HepG2 (cell line): ENCODE results near the gene SLC6A12.

Experiments
- MAZ ChIP-seq, 2 experiments: sonication (generic) in 1 of 2; formaldehyde crosslinking in 1 of 2; IDR thresholded peaks; 2 replicates each; pipeline versions ENCODE4 v1.5.0 to v1.6.1; 2012 to 2020; ENCODE audit warnings: low read depth in 2 of 2, mild to moderate bottlenecking in 2 of 2, borderline replicate concordance in 1 of 2, improper control_type of control experiment in 1 of 2, low read length in 1 of 2, missing genetic modification reagents in 1 of 2, moderate library complexity in 1 of 2
- TOE1 ChIP-seq: sonication (generic); formaldehyde crosslinking; IDR thresholded peaks from 2 replicates; pipeline ENCODE4 v1.4.0; 2020; ENCODE audit warnings: mild to moderate bottlenecking, missing genetic modification reagents
- TF ChIP-seq, protein P1 (sequence below): sonication (generic); formaldehyde crosslinking; IDR thresholded peaks from 2 replicates; pipeline ENCODE4 v1.5.1; 2020; ENCODE audit warnings: mild to moderate bottlenecking, missing genetic modification reagents, borderline replicate concordance

DNA sequence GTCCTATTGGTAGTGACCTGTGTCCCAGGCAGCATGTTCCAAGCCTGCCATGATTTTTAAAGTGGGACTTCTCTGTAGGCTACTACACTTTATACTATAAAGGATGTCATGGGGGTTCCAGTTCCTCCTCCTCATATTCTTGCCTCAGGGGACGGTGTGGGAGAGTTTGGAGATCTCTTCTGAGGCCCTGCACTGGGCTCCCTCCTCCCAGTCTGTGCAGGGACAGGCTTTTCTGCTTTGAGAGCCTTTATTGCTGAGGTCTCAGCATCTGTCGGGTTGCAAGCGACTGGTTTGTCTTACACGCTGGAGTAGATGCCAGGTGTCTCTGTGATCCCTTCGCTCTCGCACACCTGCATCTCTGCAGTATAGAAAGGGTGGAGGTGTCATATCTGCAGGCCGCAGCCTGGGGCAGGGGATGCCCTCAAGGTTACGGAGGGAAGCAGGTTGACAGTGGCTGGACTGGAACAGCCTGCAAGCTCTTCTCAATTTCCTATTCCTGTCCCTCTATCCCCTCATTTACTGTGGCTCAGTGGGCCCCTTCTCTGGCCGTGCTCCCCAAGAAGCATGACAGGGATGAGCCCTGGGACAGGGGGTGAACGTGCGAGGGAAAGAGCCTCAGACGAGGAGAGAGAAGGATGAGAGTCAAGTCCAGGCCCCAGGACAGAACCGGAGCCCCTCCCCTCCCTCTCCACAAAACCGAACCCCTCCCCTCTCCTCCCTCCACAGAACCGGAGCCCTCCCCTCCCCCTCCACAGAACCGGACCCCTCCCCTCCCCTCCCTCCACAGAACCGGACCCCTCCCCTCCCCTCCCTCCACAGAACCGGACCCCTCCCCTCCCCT, 51.3 kb downstream of the SLC6A12 start:
- TF ChIP-seq MAZ (IDR thresholded peaks at IDR 0.05; ENCODE audit: borderline replicate concordance, low read depth, low read length) (no peak), MAZ (CRISPR knock-in tag; IDR thresholded peaks at IDR 0.05; ENCODE audit: low read depth) (no peak), TOE1 (no peak)
- TF ChIP-seq, protein P1, sequence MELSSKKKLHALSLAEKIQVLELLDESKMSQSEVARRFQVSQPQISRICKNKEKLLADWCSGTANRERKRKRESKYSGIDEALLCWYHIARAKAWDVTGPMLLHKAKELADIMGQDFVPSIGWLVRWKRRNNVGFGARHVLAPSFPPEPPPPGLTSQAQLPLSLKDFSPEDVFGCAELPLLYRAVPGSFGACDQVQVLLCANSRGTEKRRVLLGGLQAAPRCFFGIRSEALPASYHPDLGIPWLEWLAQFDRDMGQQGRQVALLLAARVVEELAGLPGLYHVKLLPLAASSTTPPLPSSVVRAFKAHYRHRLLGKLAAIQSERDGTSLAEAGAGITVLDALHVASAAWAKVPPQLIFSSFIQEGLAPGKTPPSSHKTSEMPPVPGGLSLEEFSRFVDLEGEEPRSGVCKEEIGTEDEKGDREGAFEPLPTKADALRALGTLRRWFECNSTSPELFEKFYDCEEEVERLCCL (CRISPR knock-in tag) = no peak
